NCI-H2107 (cell line): ENCODE data around the gene TRAPPC10.
"Not testable (repeated sequence)": the region's sequence is repeated elsewhere in the genome, so short reads cannot be mapped to it uniquely, and the experiment has no call there.

Source experiments
- DNase-seq: peaks from one replicate; lab custom pipeline; 2025; lab: John Stamatoyannopoulos, UW

TRAPPC10 gene

DNA sequence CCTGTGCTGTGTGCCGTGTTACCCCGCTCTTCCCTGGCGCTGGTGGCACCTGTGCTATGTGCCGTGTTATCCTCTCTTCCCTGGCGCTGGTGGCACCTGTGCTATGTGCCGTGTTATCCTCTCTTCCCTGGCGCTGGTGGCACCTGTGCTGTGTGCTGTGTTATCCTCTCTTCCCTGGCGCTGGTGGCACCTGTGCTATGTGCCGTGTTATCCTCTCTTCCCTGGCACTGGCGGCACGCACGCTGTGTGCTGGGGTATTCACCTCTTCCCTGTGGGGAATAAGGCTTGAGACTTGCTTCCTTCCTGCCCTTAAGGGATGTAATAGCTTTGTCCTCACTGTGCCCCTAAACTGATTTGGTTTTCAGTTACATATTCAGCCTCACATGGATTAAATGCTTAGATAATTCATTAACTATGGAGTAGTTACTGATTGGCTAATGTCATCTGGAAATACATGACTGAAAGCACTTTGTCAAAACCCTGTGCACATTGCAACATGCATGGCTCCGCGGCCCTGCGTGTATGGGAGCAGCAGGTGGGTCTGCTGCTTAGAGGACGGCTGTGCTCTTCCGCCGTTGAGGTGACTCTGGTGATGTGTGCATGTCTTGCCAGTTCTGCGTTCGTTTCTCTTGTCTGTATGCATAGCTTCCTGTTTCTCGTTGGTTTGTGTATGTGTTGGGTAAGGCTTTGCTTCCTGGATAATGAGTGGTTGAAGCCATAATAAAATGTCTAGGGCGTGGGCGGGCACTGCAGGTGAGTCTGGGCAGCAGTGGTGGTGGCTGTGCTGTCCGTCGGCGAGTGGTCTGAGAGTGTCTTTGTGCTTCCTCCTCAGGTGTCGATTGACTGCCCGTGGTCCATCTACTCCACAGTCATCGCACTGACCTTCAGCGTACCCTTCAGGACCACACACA lies 77.1 kb downstream of the TRAPPC10 start:
- no peak for DNase-seq

DNA sequence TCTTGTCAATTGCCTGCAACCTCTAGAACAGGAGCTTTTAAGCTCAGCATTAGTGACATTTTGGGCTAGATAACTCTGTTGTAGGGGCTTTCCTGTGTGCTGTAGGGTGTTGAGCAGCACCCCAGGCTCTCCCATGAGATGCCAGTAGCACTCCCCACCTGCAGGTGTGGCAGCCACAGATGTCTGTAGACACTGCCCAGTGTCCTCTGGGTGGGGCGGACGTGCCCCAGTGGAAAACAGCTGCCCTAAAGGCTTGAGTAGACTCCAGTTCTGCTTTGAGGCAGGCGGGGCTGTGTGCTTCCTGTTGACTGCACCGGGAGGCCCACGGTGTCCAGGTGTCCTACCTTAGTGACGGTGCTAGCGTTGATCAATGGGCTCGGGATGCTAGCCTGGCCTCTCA lies 78.2 kb downstream of the TRAPPC10 start:
- DNase-seq, result no peak

DNA sequence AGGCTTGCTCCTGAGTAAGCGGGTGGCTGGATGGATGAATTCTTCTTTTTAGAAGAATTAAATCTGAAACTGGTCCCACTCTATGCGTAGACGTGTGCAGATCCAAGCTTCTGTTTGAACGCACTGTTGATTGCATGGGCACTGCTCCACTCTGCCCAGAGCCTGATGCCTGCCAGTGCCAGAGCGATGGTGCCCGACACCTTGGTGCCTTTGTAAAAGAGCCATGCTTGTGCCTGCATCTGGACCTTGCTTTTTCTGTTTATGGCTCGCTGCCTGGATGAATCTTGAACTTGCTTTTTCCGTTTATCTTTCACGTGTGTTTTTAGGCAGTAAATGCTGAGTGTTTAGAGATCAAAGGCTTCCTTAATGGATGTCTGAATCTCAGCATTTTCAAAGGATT lies 80.1 kb downstream of the TRAPPC10 start:
- DNase-seq, result no peak

DNA sequence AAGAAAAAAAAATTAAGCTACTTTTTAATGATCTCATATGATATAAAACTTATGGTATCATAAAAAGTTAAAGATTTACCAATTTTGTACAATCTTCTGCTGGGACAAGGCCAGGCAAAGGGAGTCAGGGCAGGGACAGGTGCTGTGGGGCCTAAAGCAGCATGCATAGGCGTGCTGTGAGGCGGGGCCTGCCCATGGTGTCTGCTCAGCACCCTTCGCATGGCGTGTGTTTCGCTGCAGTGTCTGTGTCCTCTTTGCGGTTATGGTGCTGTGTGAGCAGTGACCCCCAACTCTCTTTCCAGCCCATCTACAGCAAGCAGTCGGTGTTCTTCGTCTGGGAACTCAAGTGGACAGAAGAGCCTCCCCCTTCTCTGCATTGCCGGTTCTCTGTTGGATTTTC lies 81.7 kb downstream of the TRAPPC10 start:
- DNase-seq, result no peak

DNA sequence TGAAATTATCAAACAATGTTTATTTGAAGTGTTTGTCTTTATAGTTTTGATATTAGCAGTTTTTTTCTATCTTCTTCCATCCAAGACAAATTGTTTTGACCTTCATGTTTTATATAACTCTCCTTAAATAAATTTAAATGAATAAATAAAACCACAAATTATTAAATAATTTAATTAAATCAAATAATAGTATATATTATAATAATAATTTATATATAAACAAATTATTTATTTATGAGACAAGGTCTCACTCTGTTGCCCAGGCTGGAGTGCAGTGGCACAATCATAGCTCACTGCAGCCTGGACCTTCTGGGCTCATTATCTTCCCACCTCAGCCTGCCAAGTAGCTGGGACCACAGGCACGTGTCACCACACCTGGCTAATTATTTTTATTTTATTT lies 82.7 kb downstream of the TRAPPC10 start:
- no peak for DNase-seq

DNA sequence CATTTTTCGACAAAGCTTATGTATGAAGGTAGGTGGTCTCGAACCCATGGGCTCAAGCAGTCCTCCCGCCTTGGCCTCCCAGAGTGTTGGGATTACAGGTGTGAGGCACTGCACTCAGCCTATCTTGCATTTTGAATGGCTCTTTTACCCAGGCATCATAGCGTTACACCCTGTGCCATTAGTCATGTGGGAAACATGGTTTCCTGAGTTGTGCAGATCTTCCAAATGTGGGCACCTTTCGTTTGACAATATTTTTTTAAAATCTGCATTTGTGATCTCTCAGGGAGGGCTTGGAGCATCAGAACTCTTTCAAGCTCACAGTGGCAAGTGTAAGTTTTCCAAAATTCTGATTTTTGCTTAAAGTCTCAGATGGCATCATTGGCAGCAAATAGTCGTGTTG lies 86.4 kb downstream of the TRAPPC10 start:
- not testable (repeated sequence) for DNase-seq

DNA sequence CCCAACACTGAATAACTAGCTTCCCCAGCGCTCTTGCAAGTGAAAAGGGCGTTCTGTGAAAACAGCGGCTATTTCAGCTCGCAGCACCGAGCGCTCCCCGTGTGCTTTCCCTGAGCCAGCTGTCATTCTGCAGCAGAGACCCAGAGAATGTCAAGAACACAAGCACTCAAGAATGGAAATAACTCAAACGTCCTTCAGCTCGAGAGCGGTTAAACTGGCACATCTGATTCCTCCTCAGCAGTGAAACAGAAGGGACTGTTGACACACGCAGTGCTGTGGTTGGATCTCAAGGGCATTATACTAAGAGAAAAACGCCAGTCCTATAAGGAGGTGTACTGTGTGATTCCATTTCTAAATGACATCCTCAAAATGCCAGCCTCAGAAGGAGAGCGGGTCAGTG lies 86.9 kb downstream of the TRAPPC10 start:
- not testable (repeated sequence) for DNase-seq

DNA sequence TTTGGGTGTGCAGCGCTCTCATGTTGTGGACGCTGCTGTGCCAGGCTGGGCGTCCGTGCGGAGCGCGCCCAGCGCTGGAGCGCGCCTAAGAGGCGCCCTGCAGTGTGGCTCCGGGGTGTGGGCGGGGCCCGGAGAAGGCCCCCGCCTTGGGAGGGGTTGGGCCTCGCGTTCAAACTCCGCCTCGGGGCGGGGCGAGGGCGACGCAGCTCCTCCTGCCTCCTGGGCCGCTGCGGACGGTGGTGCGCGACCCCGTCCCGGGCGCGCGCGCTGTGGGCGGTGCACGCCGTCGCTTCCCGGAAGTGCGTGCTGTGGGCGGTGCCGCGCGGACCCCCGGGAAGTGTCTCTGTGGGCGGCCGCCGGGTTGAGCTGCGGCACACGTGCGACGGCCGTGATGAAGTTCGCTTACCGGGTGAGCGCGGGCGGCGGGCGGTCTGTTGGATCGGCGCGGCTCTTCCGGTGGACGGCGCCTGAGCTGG lies 95.0 kb downstream of the TRAPPC10 start, which contains the start of gene PWP2:
Gene PWP2, plus strand, starts transcription at position 374 of the 476 bp plus-strand sequence. Its CDS starts 18 bp downstream, at position 392.
- DNase-seq, result not testable (repeated sequence)

DNA sequence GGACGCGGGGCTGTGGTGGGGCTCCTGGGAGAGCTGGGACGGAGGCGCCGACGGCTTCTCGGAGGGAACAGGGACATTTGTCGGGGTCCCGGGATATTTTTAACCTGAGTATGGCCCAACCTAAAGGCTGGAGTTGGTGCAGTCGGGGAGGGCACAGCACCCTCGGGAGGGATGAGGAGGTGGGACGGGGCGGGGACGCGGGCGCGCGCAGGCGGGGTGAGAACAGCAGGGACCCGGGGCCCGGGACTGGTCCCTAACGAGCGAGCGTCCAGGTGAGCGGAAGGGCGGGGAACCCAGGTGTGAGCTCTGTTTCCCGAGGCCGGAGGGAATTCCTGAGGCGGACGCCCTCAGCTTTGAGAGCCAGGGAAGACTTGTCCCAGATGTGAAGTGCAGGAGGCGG lies 95.5 kb downstream of the TRAPPC10 start:
- DNase-seq, result not testable (repeated sequence)

DNA sequence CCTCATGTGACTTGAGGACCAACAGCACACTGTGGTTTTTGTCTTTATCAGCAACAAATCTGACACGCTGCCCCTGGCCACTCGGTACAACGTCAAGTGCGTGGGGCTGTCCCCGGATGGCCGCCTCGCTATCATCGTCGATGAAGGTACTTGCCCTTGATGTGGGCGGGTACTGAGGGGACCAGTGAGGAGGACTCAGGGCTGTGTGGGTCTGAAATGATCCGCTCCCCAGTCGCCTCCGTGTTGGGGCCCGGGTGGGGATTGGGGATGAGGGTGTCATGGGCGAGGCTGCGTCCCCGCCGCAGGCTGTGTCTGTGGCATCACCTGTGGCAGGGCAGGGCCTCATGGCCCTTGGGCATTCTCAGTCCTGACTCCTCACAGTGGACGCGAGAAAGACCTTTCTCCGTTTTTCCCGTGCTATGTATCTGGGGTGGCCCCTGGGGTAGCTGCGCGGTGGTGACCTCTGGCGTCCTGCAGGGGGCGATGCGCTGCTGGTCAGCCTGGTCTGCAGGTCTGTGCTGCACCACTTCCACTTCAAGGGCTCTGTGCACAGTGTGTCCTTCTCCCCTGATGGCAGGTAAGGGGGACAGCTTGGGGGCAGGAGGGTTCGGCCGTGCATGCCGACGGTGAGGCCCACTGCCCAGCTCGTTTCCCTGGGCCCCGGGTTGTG lies 101.7 kb downstream of the TRAPPC10 start:
- not testable (repeated sequence) for DNase-seq

DNA sequence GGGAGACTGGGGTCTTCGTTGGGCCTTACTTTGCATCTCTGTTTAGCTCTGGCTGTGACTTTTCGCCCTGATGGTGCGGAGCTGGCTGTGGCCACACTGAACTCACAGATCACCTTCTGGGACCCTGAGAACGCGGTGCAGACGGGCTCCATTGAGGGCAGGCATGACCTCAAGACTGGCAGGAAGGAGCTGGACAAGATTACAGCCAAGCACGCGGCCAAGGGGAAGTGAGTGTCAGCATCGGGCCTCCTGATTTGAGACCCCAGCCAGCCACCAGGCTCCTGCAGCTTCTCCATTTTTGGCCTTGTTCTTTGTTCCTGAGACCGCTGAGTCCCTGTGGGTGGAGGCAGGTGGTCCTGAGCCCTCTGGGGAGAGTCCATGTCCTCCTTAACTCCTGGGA lies 110.0 kb downstream of the TRAPPC10 start:
- not testable (repeated sequence) for DNase-seq

DNA sequence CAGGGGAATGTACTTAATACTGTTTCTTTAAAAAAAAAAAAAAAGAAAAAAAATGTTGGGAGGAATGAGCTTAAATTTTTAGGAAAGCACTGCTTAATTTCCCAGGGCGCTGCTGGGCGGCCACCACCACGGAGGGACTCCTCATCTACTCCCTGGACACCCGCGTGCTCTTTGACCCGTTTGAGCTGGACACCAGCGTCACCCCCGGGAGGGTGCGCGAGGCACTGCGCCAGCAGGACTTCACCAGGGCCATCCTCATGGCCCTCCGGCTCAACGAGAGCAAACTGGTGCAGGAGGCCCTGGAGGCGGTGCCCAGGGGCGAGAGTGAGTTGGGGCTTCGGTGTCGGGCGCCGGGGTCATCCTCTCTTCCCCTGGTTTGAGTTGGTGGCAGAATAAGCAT lies 115.7 kb downstream of the TRAPPC10 start:
- DNase-seq, result not testable (repeated sequence)

DNA sequence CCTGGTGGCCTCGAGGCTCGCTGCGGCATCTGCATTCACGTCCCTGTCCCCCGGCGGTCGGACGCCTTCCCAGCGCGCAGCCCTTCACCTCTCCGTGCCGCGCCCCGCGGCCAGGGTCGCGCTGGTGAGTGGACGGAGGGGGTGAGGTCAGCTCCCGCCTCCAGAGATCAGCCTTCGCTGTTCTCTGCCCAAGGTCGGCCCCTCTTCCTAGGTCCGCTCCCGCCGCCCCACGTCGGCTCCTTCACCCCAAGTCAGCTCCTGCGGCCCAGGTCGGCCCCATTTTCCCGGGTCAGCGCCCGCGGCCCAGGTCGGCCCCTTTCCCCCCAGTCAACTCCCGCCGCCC lies 121.6 kb downstream of the TRAPPC10 start:
- not testable (repeated sequence) for DNase-seq

DNA sequence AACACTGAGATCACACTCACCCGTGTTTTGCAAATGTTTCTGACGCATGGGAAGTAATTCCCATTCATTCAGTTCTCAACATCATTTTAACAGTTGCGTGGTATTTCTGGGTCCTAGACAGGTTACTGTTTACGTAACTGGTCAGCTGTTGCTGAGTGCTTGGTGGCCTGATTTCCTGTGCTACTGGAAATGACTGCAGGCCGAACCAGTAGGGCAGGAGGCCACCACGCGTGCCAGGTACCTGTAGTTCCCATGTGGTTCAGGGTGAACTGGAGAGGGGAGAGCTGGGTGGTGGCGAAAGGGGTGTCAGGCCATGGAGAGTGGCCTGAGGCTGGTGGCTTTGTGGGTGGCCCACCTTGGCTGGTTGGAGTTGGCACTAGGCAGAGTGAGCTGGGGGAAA lies 122.6 kb downstream of the TRAPPC10 start:
- not testable (repeated sequence) for DNase-seq

DNA sequence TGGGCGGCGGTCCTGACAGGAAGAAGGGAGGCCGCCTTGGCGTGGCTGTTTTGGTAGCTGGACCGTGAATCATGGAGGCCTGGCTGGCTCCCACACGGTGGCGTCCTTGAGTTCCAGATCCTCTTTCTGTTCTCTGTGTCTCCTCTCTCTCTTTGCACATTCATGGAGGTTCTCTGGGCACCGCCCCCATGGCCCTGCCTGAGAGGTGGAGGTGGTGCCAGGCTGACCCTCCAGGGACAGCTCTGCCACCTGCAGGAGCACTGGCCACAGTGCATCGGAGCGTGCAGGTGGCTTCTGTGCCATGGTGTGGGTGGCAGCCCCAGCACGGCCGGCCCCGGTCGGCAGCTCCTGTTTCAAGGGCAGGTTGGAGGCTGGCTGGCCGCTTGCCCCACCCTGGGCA lies 125.9 kb downstream of the TRAPPC10 start:
- not testable (repeated sequence) for DNase-seq

DNA sequence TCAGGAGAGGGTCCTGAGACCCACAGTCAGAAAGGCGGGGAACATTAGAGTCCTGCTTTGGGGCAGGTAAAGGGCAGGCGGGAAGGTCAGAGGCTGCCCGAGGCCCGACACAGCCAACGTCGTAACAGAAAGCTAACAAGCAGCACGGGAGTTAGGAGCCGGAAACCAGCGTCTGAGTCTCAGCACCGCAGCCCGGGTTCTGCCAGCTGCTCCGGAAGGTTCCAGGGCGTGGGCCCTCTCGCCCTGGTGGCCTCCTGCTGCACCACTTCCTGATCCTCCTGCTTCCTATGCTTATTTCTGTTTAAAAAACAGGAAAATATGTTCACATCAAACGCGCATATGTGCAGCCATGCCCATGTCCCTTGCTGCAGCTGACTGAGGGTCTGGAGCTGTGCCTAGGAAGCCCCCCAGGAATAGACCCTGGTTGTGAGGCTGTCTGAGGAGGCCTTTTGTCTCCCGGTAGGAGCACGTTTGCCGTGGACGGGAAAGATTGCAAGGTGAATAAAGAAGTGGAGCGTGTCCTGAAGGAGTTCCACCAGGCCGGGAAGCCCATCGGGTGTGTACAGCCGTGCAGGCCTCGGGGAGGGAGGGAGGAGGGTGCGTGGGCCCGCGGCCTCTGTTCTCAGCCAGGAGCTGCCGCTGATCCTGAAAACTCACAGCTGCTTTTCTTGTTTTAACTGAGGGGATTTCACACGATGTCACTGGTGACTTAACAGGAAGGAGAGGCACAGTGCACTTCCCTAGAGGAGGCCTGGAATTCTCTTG lies 127.9 kb downstream of the TRAPPC10 start:
- not testable (repeated sequence) for DNase-seq

DNA sequence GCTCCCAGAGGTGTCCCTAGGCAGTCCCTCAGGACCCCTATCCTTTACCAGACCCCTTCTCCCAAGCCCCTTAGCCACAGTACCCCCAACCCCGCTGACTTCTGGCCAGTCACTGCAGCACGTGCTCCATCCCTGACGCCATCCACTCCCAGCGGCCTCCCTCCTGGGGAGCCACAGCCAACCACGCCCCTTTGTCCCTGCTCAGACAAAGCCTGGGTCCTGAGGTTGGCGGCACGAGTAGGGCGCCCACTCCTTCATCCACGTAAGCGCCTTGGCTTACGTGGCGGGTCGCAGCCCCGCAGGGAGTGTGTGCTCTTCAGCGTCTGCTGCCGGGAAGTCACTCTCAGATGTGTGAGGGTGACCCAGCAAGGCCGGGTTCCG lies 128.4 kb downstream of the TRAPPC10 start:
- DNase-seq, result not testable (repeated sequence)

DNA sequence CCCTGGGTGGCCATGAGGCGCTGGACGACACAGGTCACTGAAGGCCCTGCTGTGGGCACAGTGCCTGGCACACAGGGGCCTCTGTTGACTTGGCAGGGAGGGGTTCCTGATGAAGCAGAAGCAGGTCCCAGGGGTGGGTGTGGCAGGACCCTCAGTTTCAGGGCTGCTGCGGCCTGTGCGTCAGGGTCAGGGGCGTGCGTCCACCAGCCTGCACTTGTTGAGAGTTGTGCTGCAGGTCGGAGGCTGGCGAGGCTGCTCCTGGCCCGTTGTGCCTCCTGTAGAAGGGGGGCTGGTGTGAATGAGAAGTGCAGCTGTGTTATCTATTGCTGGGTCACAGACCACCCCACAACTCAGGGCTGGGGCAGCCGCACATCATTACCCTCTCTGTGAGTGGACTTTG lies 130.4 kb downstream of the TRAPPC10 start:
- DNase-seq, result not testable (repeated sequence)

DNA sequence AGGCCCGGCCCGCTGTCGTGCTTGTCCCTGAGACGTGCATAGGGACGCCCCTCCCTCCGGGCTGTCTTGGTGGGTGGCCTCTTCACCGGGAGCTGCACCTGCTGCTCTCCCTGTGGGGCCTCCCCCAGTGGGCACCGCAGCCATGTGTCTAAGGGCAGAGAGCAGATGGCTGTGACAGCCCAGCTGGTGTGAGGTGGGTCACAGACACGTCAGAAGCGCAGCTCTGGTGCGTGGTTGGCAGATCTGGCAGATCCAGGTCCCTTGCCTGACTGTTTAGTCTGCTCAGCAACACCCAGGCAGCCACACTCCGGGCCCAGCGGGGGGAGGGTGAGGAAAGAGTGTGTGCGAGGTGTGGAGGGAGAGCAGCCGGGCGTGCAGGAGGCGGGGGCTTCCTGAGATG lies 131.3 kb downstream of the TRAPPC10 start:
- DNase-seq, result not testable (repeated sequence)

DNA sequence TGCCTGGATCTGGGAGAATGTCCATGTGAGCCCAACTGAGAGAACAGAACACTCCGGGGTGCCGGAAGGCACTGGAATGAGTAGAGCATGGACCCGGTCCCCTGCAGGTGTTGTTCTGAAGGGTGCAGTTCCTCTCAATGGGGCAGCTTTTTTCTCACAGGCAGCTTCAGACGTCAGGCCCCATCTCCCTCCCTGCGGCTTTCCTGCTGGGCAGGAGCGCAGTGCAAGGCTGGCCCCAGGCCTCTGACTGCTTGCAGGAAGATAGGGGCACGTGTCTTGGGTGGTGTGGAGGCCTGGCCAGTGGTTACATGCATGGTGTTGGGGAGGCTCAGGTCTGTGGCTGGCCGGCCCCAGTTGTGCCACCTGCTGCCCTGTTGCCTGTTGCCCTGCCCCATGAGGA lies 131.9 kb downstream of the TRAPPC10 start:
- not testable (repeated sequence) for DNase-seq

DNA sequence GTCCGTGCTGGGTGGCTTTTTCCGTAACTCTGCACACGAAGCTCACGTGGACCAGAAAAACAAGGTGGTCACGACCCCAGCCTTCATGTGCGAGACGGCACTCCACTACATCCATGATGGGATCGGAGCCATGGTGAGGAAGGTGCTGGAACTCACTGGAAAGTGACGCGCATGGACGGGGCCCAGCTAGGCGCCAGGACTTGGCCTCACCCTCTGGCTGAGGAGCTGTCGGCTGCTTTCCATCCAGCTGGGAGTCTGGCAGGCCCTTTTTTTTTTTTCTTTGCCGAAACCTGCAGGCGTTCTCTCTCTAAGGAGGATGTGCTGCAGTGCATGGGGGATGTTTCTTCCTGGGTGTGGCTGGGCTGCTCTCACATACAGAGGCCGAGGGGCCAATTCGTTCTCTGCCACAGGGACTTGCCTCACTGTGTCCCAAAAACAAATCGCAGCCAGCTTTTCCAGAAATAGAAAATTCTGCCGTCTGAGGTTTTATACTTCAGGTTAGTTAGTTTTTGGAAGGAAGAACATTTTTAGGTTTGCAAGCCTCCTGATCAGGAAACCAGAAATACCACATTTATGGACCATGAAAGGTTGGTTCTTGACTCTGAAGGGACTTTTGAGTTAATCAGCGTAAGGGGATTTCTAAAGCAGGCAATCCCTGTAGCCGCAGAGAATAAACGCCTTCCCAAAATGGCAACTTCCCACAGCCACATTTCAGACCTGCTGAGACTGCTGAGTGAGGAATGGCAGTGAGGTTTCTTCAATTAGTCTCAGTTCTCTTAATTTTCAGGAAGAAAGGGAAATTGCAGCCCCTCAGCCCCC lies 132.9 kb downstream of the TRAPPC10 start:
- not testable (repeated sequence) for DNase-seq
